Measurements from ENCODE around the gene SH3GL1. TPM values are rescaled to one million over a fixed set of nuclear protein-coding genes. Genes with fewer than 3 reads are reported as not detected.

SH3GL1 gene
- total RNA-seq, 1 experiment from 2014 or later, result 108 TPM

DNA sequence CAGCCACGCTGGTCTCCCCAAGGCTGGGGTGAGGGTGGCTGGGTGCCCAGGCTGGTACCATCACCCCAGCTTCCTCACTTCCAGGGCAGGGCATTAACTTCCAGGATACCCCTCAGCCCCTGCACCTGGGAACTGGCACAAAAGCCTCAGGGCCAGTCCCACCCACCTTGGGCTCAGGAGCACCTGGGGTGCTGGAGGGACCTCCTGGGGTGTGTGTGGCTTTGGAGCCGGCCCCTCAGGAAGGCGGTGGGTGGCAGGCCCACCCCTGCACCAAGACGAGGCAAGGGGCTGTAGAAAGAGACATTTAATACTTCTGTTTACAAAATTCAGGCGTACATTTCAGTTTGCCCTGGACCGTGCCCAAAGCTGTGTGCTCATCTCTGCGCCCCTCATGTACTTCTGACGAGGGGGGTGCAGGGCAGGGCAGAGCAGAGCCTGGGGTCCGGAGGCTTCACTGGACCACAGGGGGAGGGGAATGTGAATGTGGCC is 40.2 kb downstream of the SH3GL1 start:
- no TSS peak for BruUV-seq (replicated peaks)
- no peak for DNase-seq (ENCODE audit: low spot score)
- ChIA-PET POLR2A (ENCODE audit: low non-redundant PET) (no interaction called here), CTCF (no interaction called here)
- H3K4me3 ChIP-seq (ENCODE audit: low read depth, low read length, poor library complexity, severe bottlenecking), result no peak overlapping the region
- peaks cover 43% of the 10 kb centered on the region for H3K36me3 ChIP-seq (ENCODE audit: insufficient read depth, low read length, poor library complexity, severe bottlenecking)
- no peak for TF ChIP-seq CTCF (conservative IDR thresholded peaks at IDR 0.05; ENCODE audit: low read depth, low read length)
- TF ChIP-seq EZH2 (IDR thresholded peaks at IDR 0.05; ENCODE audit: borderline replicate concordance, low read depth, low read length, poor library complexity, severe bottlenecking), result no peak
- no peaks in the 10 kb centered on the region for H3K4me1 ChIP-seq (ENCODE audit: insufficient read depth, low read length, poor library complexity, severe bottlenecking)
- no peak overlapping the region for H3K27ac ChIP-seq (ENCODE audit: low read depth, low read length, poor library complexity, severe bottlenecking)
- H3K9me3 ChIP-seq (ENCODE audit: low read depth, low read length, poor library complexity, severe bottlenecking), result no peaks in the 10 kb centered on the region
- intact Hi-C loops (cut with micrococcal nuclease; ENCODE audit: unreplicated experiment), result no loop called here
- H3K27me3 ChIP-seq (replicated peaks; ENCODE audit: insufficient read depth, low read depth, low read length, poor library complexity), result no peaks in the 10 kb centered on the region

- no peaks in the 10 kb centered on the region for H3K4me1 ChIP-seq (ENCODE audit: insufficient read depth, low read length, poor library complexity, severe bottlenecking)
- no peak overlapping the region for H3K4me3 ChIP-seq (ENCODE audit: low read depth, low read length, poor library complexity, severe bottlenecking)
- no peaks in the 10 kb centered on the region for H3K9me3 ChIP-seq (ENCODE audit: low read depth, low read length, poor library complexity, severe bottlenecking)
- no peak for DNase-seq (ENCODE audit: low spot score)
- H3K27ac ChIP-seq (ENCODE audit: low read depth, low read length, poor library complexity, severe bottlenecking), result no peak overlapping the region
- intact Hi-C loops (cut with micrococcal nuclease; ENCODE audit: unreplicated experiment), result no loop called here
- H3K27me3 ChIP-seq (replicated peaks; ENCODE audit: insufficient read depth, low read depth, low read length, poor library complexity), result no peaks in the 10 kb centered on the region
- POLR2A ChIA-PET (ENCODE audit: low non-redundant PET), result no interaction called here
- no TSS peak for BruUV-seq (replicated peaks)
- CTCF ChIA-PET, result no interaction called here
- TF ChIP-seq CTCF (conservative IDR thresholded peaks at IDR 0.05; ENCODE audit: low read depth, low read length) (no peak), EZH2 (IDR thresholded peaks at IDR 0.05; ENCODE audit: borderline replicate concordance, low read depth, low read length, poor library complexity, severe bottlenecking) (no peak)
- peaks cover 43% of the 10 kb centered on the region for H3K36me3 ChIP-seq (ENCODE audit: insufficient read depth, low read length, poor library complexity, severe bottlenecking)
These were observed 40.7 kb downstream of the SH3GL1 start for GRCh38 chr19:4359627-4360000.

GRCh38 chr19:4358709-4359626 is 41.4 kb downstream of the SH3GL1 start:
- Histone ChIP-seq H3K36me3 (ENCODE audit: insufficient read depth, low read length, poor library complexity, severe bottlenecking) (peaks cover 42% of the 10 kb centered on the region), H3K27ac (ENCODE audit: low read depth, low read length, poor library complexity, severe bottlenecking) (no peak overlapping the region), H3K4me1 (ENCODE audit: insufficient read depth, low read length, poor library complexity, severe bottlenecking) (no peaks in the 10 kb centered on the region), H3K9me3 (ENCODE audit: low read depth, low read length, poor library complexity, severe bottlenecking) (no peaks in the 10 kb centered on the region), H3K27me3 (replicated peaks; ENCODE audit: insufficient read depth, low read depth, low read length, poor library complexity) (no peaks in the 10 kb centered on the region), H3K4me3 (ENCODE audit: low read depth, low read length, poor library complexity, severe bottlenecking) (no peak overlapping the region)
- TF ChIP-seq EZH2 (IDR thresholded peaks at IDR 0.05; ENCODE audit: borderline replicate concordance, low read depth, low read length, poor library complexity, severe bottlenecking) (no peak), CTCF (conservative IDR thresholded peaks at IDR 0.05; ENCODE audit: low read depth, low read length) (no peak)
- DNase-seq (ENCODE audit: low spot score), result no peak
- CTCF ChIA-PET, result no interaction called here
- POLR2A ChIA-PET (ENCODE audit: low non-redundant PET), result interaction anchor here (0.6 kb wide), 1 partner anchor 330 kb away, joined by 5 read pairs; no protein-coding TSS in a partner anchor
- intact Hi-C loops (cut with micrococcal nuclease; ENCODE audit: unreplicated experiment), result no loop called here
- BruUV-seq (replicated peaks), result no TSS peak
